Measurements from ENCODE around the gene IARS1. TPM values are rescaled to one million over a fixed set of nuclear protein-coding genes. Genes with fewer than 3 reads are reported as not detected.

The IARS1 gene
- total RNA-seq, 1 donor from 2014 or later, result 269 TPM

GRCh38 chr9:92295240-92295790 lies 1.8 kb upstream of the IARS1 start:
- no peak for DNase-seq (ENCODE audit: low spot score)

GRCh38 chr9:92294297-92294676 lies 790 bp upstream of the IARS1 start:
- no peak for DNase-seq (ENCODE audit: low spot score)

GRCh38 chr9:92293075-92293354 lies 482 bp downstream of the IARS1 start:
- DNase-seq (ENCODE audit: low spot score), result no peak

- DNase-seq (ENCODE audit: low spot score), result no peak
Measured at GRCh38 chr9:92292338-92293074, 991 bp downstream of the IARS1 start.

GRCh38 chr9:92291577-92291976 lies 1.9 kb downstream of the IARS1 start:
- DNase-seq (ENCODE audit: low spot score), result no peak

- no peak for DNase-seq (ENCODE audit: low spot score)
Measured at GRCh38 chr9:92290785-92291429, 2.6 kb downstream of the IARS1 start.

- DNase-seq (ENCODE audit: low spot score), result no peak
Measured at GRCh38 chr9:92289708-92290390, 3.6 kb downstream of the IARS1 start.

- DNase-seq (ENCODE audit: low spot score), result no peak
Measured at GRCh38 chr9:92279302-92279701, 14.2 kb downstream of the IARS1 start.

GRCh38 chr9:92278110-92278509 lies 15.4 kb downstream of the IARS1 start:
- no peak for DNase-seq (ENCODE audit: low spot score)

GRCh38 chr9:92276331-92277032 lies 17.0 kb downstream of the IARS1 start:
- DNase-seq (ENCODE audit: low spot score), result no peak

GRCh38 chr9:92275541-92275940 lies 18.0 kb downstream of the IARS1 start:
- no peak for DNase-seq (ENCODE audit: low spot score)

GRCh38 chr9:92270511-92270910 lies 23.0 kb downstream of the IARS1 start:
- DNase-seq (ENCODE audit: low spot score), result no peak

- no peak for DNase-seq (ENCODE audit: low spot score)
Measured at GRCh38 chr9:92266486-92266885, 27.0 kb downstream of the IARS1 start.

- DNase-seq (ENCODE audit: low spot score), result no peak
Measured at GRCh38 chr9:92265154-92265553, 28.3 kb downstream of the IARS1 start.

- no peak for DNase-seq (ENCODE audit: low spot score)
Measured at GRCh38 chr9:92263131-92263530, 30.4 kb downstream of the IARS1 start.

GRCh38 chr9:92257327-92257726 lies 36.2 kb downstream of the IARS1 start:
- DNase-seq (ENCODE audit: low spot score), result no peak

- DNase-seq (ENCODE audit: low spot score), result no peak
Measured at GRCh38 chr9:92254381-92255337, 38.8 kb downstream of the IARS1 start.

- DNase-seq (ENCODE audit: low spot score), result no peak
Measured at GRCh38 chr9:92253656-92254055, 39.8 kb downstream of the IARS1 start.

GRCh38 chr9:92247981-92248380 lies 45.5 kb downstream of the IARS1 start:
- no peak for DNase-seq (ENCODE audit: low spot score)

- DNase-seq (ENCODE audit: low spot score), result no peak
Measured at GRCh38 chr9:92247296-92247695, 46.2 kb downstream of the IARS1 start.
